ENCODE data around the gene AWAT1. TPM values are rescaled to one million over a fixed set of nuclear protein-coding genes. Genes with fewer than 3 reads are reported as not detected.
"Not testable (repeated sequence)": the region's sequence is repeated elsewhere in the genome, so short reads cannot be mapped to it uniquely, and the experiment has no call there.

The AWAT1 gene
- total RNA-seq, 1 experiment from 2014 or later: not detected

- in situ Hi-C loops (cut with HindIII; ENCODE audit: low pct_unique_long_range_greater_than_20kb, low sequenced_read_pairs): no loop called here
- no peak for TF ChIP-seq POLR2AphosphoS5 (IDR thresholded peaks at IDR 0.05; ENCODE audit: low read depth, low read length)
- TF ChIP-seq, protein P1, sequence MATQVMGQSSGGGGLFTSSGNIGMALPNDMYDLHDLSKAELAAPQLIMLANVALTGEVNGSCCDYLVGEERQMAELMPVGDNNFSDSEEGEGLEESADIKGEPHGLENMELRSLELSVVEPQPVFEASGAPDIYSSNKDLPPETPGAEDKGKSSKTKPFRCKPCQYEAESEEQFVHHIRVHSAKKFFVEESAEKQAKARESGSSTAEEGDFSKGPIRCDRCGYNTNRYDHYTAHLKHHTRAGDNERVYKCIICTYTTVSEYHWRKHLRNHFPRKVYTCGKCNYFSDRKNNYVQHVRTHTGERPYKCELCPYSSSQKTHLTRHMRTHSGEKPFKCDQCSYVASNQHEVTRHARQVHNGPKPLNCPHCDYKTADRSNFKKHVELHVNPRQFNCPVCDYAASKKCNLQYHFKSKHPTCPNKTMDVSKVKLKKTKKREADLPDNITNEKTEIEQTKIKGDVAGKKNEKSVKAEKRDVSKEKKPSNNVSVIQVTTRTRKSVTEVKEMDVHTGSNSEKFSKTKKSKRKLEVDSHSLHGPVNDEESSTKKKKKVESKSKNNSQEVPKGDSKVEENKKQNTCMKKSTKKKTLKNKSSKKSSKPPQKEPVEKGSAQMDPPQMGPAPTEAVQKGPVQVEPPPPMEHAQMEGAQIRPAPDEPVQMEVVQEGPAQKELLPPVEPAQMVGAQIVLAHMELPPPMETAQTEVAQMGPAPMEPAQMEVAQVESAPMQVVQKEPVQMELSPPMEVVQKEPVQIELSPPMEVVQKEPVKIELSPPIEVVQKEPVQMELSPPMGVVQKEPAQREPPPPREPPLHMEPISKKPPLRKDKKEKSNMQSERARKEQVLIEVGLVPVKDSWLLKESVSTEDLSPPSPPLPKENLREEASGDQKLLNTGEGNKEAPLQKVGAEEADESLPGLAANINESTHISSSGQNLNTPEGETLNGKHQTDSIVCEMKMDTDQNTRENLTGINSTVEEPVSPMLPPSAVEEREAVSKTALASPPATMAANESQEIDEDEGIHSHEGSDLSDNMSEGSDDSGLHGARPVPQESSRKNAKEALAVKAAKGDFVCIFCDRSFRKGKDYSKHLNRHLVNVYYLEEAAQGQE (IDR thresholded peaks at IDR 0.05; ENCODE audit: insufficient read depth in 1 of 2, low read depth in 2 of 2, low read length in 1 of 2): peak; percentile 55 to 73; a peak in 3 of 4 replicates
- BruUV-seq (replicated peaks): no TSS peak
- Histone ChIP-seq H3K27ac (ENCODE audit: low read length) (no peak overlapping the region), H3K36me3 (ENCODE audit: control insufficient read depth, insufficient read depth, low read length) (no peaks in the 10 kb centered on the region), H3K27me3 (ENCODE audit: control insufficient read depth, insufficient read depth, low read length) (peaks cover 2% of the 10 kb centered on the region; the same call in 1 of the 2 replicates), H3K4me1 (ENCODE audit: control insufficient read depth, insufficient read depth, low read length) (no peaks in the 10 kb centered on the region), H3K9me3 (ENCODE audit: control insufficient read depth, insufficient read depth, low read depth, low read length) (no peaks in the 10 kb centered on the region), H3K4me3 (ENCODE audit: low read depth in 2 of 2, low read length in 2 of 2) (no peak overlapping the region)
- ATAC-seq (no peak), DNase-seq (ENCODE audit: low read depth, low spot score) (no peak)
- CTCF ChIA-PET: no interaction called here
- intact Hi-C loops (cut with micrococcal nuclease; ENCODE audit: unreplicated experiment): loop anchor here (5.0 kb wide), 1 partner anchor 67 kb away; no protein-coding TSS in a partner anchor
- POLR2A ChIA-PET: no interaction called here
These were observed 30.3 kb downstream of the AWAT1 start for GRCh38 chrX:70264784-70265183.

GRCh38 chrX:70268034-70268433, 33.6 kb downstream of the AWAT1 start, which contains the start of gene ARR3:
ARR3 (plus strand) TSS chrX:70268334; CDS start chrX:70269386, 1,052 bp downstream.
- no peak within 1 kb of the TSS for H3K4me3 ChIP-seq (ENCODE audit: low read depth in 2 of 2, low read length in 2 of 2)
- no TSS peak for BruUV-seq (replicated peaks)
- H3K27ac ChIP-seq (ENCODE audit: low read length): no peak within 1 kb of the TSS
- DNase-seq (ENCODE audit: low read depth, low spot score): no peak
- H3K36me3 ChIP-seq (ENCODE audit: control insufficient read depth, insufficient read depth, low read length): no peaks in the 10 kb centered on the region
- H3K27me3 ChIP-seq (ENCODE audit: control insufficient read depth, insufficient read depth, low read length): peaks cover 2% of the 10 kb centered on the region; the same call in 1 of the 2 replicates
- in situ Hi-C loops (cut with HindIII; ENCODE audit: low pct_unique_long_range_greater_than_20kb, low sequenced_read_pairs) (no loop called here), intact Hi-C loops (cut with micrococcal nuclease; ENCODE audit: unreplicated experiment) (no loop called here)
- ATAC-seq: no peak
- no peaks in the 10 kb centered on the region for H3K4me1 ChIP-seq (ENCODE audit: control insufficient read depth, insufficient read depth, low read length)
- TF ChIP-seq TCF7L2 (IDR thresholded peaks at IDR 0.05; ENCODE audit: low read depth, low read length) (no peak), SIN3A (IDR thresholded peaks at IDR 0.05; ENCODE audit: borderline replicate concordance, insufficient read depth, low read depth, low read length) (no peak), CTCF (IDR thresholded peaks at IDR 0.05) (no peak), POLR2AphosphoS5 (IDR thresholded peaks at IDR 0.05; ENCODE audit: low read depth, low read length) (no peak)
- TF ChIP-seq, protein P1 (IDR thresholded peaks at IDR 0.05; ENCODE audit: insufficient read depth in 1 of 2, low read depth in 2 of 2, low read length in 1 of 2): no peak
- ChIA-PET CTCF (no interaction called here), POLR2A (no interaction called here)
- H3K9me3 ChIP-seq (ENCODE audit: control insufficient read depth, insufficient read depth, low read depth, low read length): no peaks in the 10 kb centered on the region

DNA sequence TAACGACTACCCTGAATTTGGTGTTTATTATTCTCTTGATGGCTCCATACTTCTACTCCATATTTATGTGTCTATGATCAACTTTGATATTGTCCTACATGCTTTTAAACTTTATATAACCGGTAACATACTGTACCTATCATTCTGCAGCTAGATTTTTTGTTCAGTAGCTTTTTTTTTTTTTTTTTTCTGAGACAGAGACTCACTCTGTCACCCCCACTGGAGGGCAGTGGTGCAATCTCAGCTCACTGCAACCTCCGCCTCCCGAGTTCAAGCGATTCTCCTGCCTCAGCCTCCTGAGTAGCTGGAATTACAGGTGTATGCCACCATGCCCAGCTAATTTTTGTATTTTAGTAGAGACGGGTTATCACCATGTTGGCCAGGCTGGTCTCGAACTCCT, 39.6 kb downstream of the AWAT1 start:
- BruUV-seq (replicated peaks); in situ Hi-C loops (cut with HindIII; ENCODE audit: low pct_unique_long_range_greater_than_20kb, low sequenced_read_pairs); intact Hi-C loops (cut with micrococcal nuclease; ENCODE audit: unreplicated experiment); H3K27me3 ChIP-seq (ENCODE audit: control insufficient read depth, insufficient read depth, low read length); H3K27ac ChIP-seq (ENCODE audit: low read length); DNase-seq (ENCODE audit: low read depth, low spot score); ATAC-seq; H3K36me3 ChIP-seq (ENCODE audit: control insufficient read depth, insufficient read depth, low read length); H3K9me3 ChIP-seq (ENCODE audit: control insufficient read depth, insufficient read depth, low read depth, low read length); H3K4me3 ChIP-seq (ENCODE audit: low read depth in 2 of 2, low read length in 2 of 2); H3K4me1 ChIP-seq (ENCODE audit: control insufficient read depth, insufficient read depth, low read length); POLR2A ChIA-PET: not testable (repeated sequence)
- CTCF ChIA-PET: interaction anchor here (1.4 kb wide), 1 partner anchor 160 kb away, joined by 3 read pairs; no protein-coding TSS in a partner anchor
